Esophagus muscularis mucosa (tissue), 4 donors: ENCODE data around the gene ASPDH. TPM values are rescaled to one million over a fixed set of nuclear protein-coding genes. Genes with fewer than 3 reads are reported as not detected.

Source experiments
- DNase-seq: peaks from one replicate; pipeline ENCODE4 v3.0.0-alpha.2; 2017; ENCODE audit errors: extremely low spot score
- H3K27ac ChIP-seq, 4 donors: fragments of 200-600 bp; sonication (generic); replicated peaks in 1 of 4; 1 replicate in 3 of 4; 2 replicates in 1 of 4; pipeline ENCODE4 v1.5.1; 2016 to 2019; ENCODE audit warnings: mild to moderate bottlenecking in 1 of 4
- H3K27me3 ChIP-seq, 4 donors: fragments of 200-600 bp; sonication (generic); one replicate each; pipeline versions ENCODE4 v1.5.1 to v1.6.0; 2016 to 2019
- H3K36me3 ChIP-seq, 4 donors: fragments of 200-600 bp; sonication (generic); one replicate each; pipeline ENCODE4 v1.5.1; 2016 to 2019
- H3K4me1 ChIP-seq, 4 donors: fragments of 200-600 bp; sonication (generic); one replicate each; pipeline ENCODE4 v1.5.1; 2016 to 2019
- H3K4me3 ChIP-seq, 4 donors: fragments of 200-600 bp; sonication (generic); 1 replicate in 2 of 4; 2 replicates in 2 of 4; pipeline ENCODE4 v1.5.1; 2016 to 2019; ENCODE audit warnings: mild to moderate bottlenecking in 4 of 4, moderate library complexity in 1 of 4
- H3K9me3 ChIP-seq, 4 donors: fragments of 200-600 bp; sonication (generic); 1 replicate in 3 of 4; 2 replicates in 1 of 4; pipeline ENCODE4 v1.5.1; 2016 to 2019
- CTCF ChIP-seq, 3 experiments: fragments of 200-600 bp in 2 of 3; fragments of 450-650 bp in 1 of 3; sonication (generic) in 2 of 3; IDR thresholded peaks; one replicate each; pipeline ENCODE4 v1.5.1; 2017 to 2019; ENCODE audit warnings: antibody characterized with exemption in 3 of 3, mild to moderate bottlenecking in 2 of 3, moderate library complexity in 1 of 3
- EP300 ChIP-seq: sonication (generic); formaldehyde crosslinking; IDR thresholded peaks from one replicate; pipeline ENCODE4 v1.6.1; 2017; ENCODE audit warnings: antibody characterized with exemption
- POLR2A ChIP-seq: fragments of 450-650 bp; IDR thresholded peaks from one replicate; pipeline ENCODE4 v1.6.1; 2017; ENCODE audit warnings: antibody characterized with exemption, moderate library complexity, mild to moderate bottlenecking, low read depth
- POLR2AphosphoS5 ChIP-seq, 2 donors: sonication (generic); formaldehyde crosslinking; IDR thresholded peaks; one replicate each; pipeline ENCODE4 v1.6.1; 2017; ENCODE audit warnings: antibody characterized with exemption in 2 of 2
- WGBS: methylation state at CpG from one replicate; pipeline ENCODE4 v1.1.5; 2018; 5-methylcytosine and 5-hydroxymethylcytosine counted together
- intact Hi-C: fragments of 100-400 bp; cut with DNase I; formaldehyde crosslinking; loops from one replicate; pipeline ENCODE4 v1.15.1; 2023
- total RNA-seq, 4 donors: library from RNA; depleted of rRNA; stranded (reverse); fragments of >200 nt; gene quantifications; one replicate each; pipeline versions ENCODE4 v1.1.0 to v1.2.1, GENCODE V29; 2016

The ASPDH gene
- total RNA-seq, 4 donors from 2014 or later = 1.6 TPM; not detected in 3

GRCh38 chr19:50551715-50552187 lies 38.0 kb upstream of the ASPDH start:
- peak overlapping the region in 2 of 4 donors; percentile 39 to 57 for H3K27ac ChIP-seq

GRCh38 chr19:50551034-50551714 lies 37.5 kb upstream of the ASPDH start:
- peak overlapping the region in 3 of 4 donors; percentile 39 to 57 (median 51) for H3K27ac ChIP-seq
- intact Hi-C loops = no loop called here
- H3K9me3 ChIP-seq = no peaks in the 10 kb centered on the region
- H3K36me3 ChIP-seq = no peaks in the 10 kb centered on the region
- peaks cover 4 to 22% (median 17%) of the 10 kb centered on the region in 4 donors for H3K4me1 ChIP-seq
- TF ChIP-seq POLR2AphosphoS5 (IDR thresholded peaks at IDR 0.05) (no peak), EP300 (no peak), POLR2A (no peak), CTCF (IDR thresholded peaks at IDR 0.05) (no peak)
- no peak for DNase-seq
- 3% methylated on average over 21 of the region's 32 CpGs for WGBS
- H3K27me3 ChIP-seq = peaks cover 0 to 85% (median 4%) of the 10 kb centered on the region in 4 donors
- H3K4me3 ChIP-seq = peak overlapping the region; percentile 39 to 53 (median 47)

More at GRCh38 chr19:50551715-50552187, 38.0 kb upstream of the ASPDH start:
- WGBS = 2% methylated on average over 15 of the region's 22 CpGs
- Histone ChIP-seq H3K36me3 (no peaks in the 10 kb centered on the region), H3K27me3 (peaks cover 0 to 91% (median 9%) of the 10 kb centered on the region in 4 donors), H3K4me3 (peak overlapping the region; percentile 39 to 53 (median 47)), H3K4me1 (peaks cover 9 to 28% (median 22%) of the 10 kb centered on the region in 4 donors), H3K9me3 (no peaks in the 10 kb centered on the region)
- TF ChIP-seq POLR2AphosphoS5 (IDR thresholded peaks at IDR 0.05) (no peak), POLR2A (no peak), EP300 (no peak), CTCF (IDR thresholded peaks at IDR 0.05) (no peak)
- intact Hi-C loops = no loop called here
- DNase-seq = no peak

GRCh38 chr19:50550594-50550966 lies 36.9 kb upstream of the ASPDH start:
- no peaks in the 10 kb centered on the region for H3K9me3 ChIP-seq
- peaks cover 0 to 79% (median 1%) of the 10 kb centered on the region in 4 donors for H3K27me3 ChIP-seq
- no peaks in the 10 kb centered on the region for H3K36me3 ChIP-seq
- TF ChIP-seq POLR2A (no peak), EP300 (no peak), CTCF (IDR thresholded peaks at IDR 0.05) (no peak)
- H3K4me3 ChIP-seq = peak overlapping the region; percentile 39 to 53 (median 47)
- H3K4me1 ChIP-seq = peaks cover 0 to 16% (median 14%) of the 10 kb centered on the region in 4 donors
- no peak for DNase-seq
- intact Hi-C loops = no loop called here
- peak overlapping the region in 3 of 4 donors; percentile 39 to 57 (median 51) for H3K27ac ChIP-seq
- 38% methylated on average over 7 of the region's 8 CpGs for WGBS

- no peaks in the 10 kb centered on the region for H3K36me3 ChIP-seq
- H3K27me3 ChIP-seq = peaks cover 0 to 74% (median 1%) of the 10 kb centered on the region in 4 donors
- no peak for DNase-seq
- H3K4me3 ChIP-seq = peak overlapping the region; percentile 39 to 53 (median 47)
- intact Hi-C loops = no loop called here
- H3K4me1 ChIP-seq = peaks cover 0 to 16% (median 15%) of the 10 kb centered on the region in 4 donors
- H3K27ac ChIP-seq = peak overlapping the region in 1 of 4 donors; percentile 57
- no peaks in the 10 kb centered on the region for H3K9me3 ChIP-seq
- no peak for TF ChIP-seq CTCF (IDR thresholded peaks at IDR 0.05)
- no peak for TF ChIP-seq POLR2AphosphoS5 (IDR thresholded peaks at IDR 0.05)
- no peak for TF ChIP-seq POLR2A
- no peak for TF ChIP-seq EP300
- 74% methylated on average over 14 of the region's 17 CpGs for WGBS
Observed at GRCh38 chr19:50549927-50550593, 36.3 kb upstream of the ASPDH start.
